CD4-positive, alpha-beta memory T cell (primary cell): ENCODE results near the gene DAW1. TPM values are rescaled to one million over a fixed set of nuclear protein-coding genes. Genes with fewer than 3 reads are reported as not detected.
A peak's percentile ranks its signal among the peaks of the same experiment; 100 is the strongest.

Experiments used
- CTCF ChIA-PET: fragments of 350-600 bp; sonication (Branson Sonifier 250); formaldehyde crosslinking; loops from one replicate; lab custom pipeline; 2021; ENCODE audit warnings: inconsistent platforms; ENCODE audit not compliant: partially characterized antibody; lab: Charles Lee
- POLR2A ChIA-PET: fragments of 350-600 bp; sonication (Branson Sonifier 250); formaldehyde crosslinking; loops from one replicate; lab custom pipeline; 2021; ENCODE audit not compliant: partially characterized antibody; lab: Charles Lee
- DNase-seq, 5 donors: peaks; one replicate each; pipeline versions ENCODE4 v3.0.0 to v3.0.0-alpha.2; 2020 to 2022; ENCODE audit warnings: mixed read lengths in 1 of 5
- H3K27ac ChIP-seq: one replicate; pipeline ENCODE4 v1.7.0; 2013; ENCODE audit warnings: low read depth, low read length
- H3K27me3 ChIP-seq: 2 replicates; pipeline ENCODE4 v1.7.0; 2013; ENCODE audit warnings: mild to moderate bottlenecking, low read length, moderate library complexity; ENCODE audit not compliant: insufficient read depth
- H3K36me3 ChIP-seq: 2 replicates; pipeline ENCODE4 v1.7.0; 2013; ENCODE audit warnings: mild to moderate bottlenecking, low read length, moderate library complexity; ENCODE audit not compliant: insufficient read depth
- H3K4me1 ChIP-seq: 2 replicates; pipeline ENCODE4 v1.7.0; 2013; ENCODE audit warnings: mild to moderate bottlenecking, low read length, moderate library complexity; ENCODE audit not compliant: insufficient read depth
- H3K4me3 ChIP-seq, 2 donors: one replicate each; pipeline ENCODE4 v1.7.0; 2013; ENCODE audit warnings: low read length in 2 of 2, mild to moderate bottlenecking in 1 of 2
- H3K9me3 ChIP-seq, 2 donors: one replicate each; pipeline ENCODE4 v1.7.0; 2013; ENCODE audit warnings: low read length in 2 of 2, control low read depth in 1 of 2; ENCODE audit not compliant: control insufficient read depth in 1 of 2
- H3K27ac Mint-ChIP-seq, 7 donors: one replicate each; pipeline ENCODE4 v1.8.0; 2020 to 2021; ENCODE audit warnings: mixed read lengths in 7 of 7, mild to moderate bottlenecking in 6 of 7, inconsistent platforms in 3 of 7, moderate library complexity in 3 of 7
- H3K27me3 Mint-ChIP-seq, 2 donors: one replicate each; pipeline ENCODE4 v1.8.0; 2020 to 2021; ENCODE audit warnings: mixed read lengths in 2 of 2
- H3K36me3 Mint-ChIP-seq, 2 donors: one replicate each; pipeline ENCODE4 v1.8.0; 2020 to 2021; ENCODE audit warnings: mixed read lengths in 2 of 2, inconsistent platforms in 1 of 2, mild to moderate bottlenecking in 1 of 2
- H3K4me1 Mint-ChIP-seq, 4 donors: one replicate each; pipeline ENCODE4 v1.8.0; 2020 to 2021; ENCODE audit warnings: mixed read lengths in 4 of 4, mild to moderate bottlenecking in 1 of 4
- H3K4me3 Mint-ChIP-seq, 8 donors: one replicate each; pipeline ENCODE4 v1.8.0; 2020 to 2021; ENCODE audit warnings: mixed read lengths in 8 of 8, mild to moderate bottlenecking in 7 of 8, moderate library complexity in 6 of 8, inconsistent platforms in 3 of 8
- H3K9me3 Mint-ChIP-seq, 8 donors: one replicate each; pipeline ENCODE4 v1.8.0; 2020 to 2021; ENCODE audit warnings: mixed read lengths in 8 of 8, mild to moderate bottlenecking in 5 of 8, inconsistent platforms in 3 of 8, moderate library complexity in 1 of 8
- intact Hi-C: fragments of 100-400 bp; cut with micrococcal nuclease; formaldehyde crosslinking; loops from one replicate; pipeline ENCODE4 v1.15.1; 2023
- polyA plus RNA-seq, 2 donors: library from polyadenylated mRNA; unstranded; fragments of 300-500 nt; fragmentation: Illumina TruSeq; gene quantifications; one replicate each; pipeline ENCODE4 v1.2.3, GENCODE V29; 2021
- total RNA-seq, 2 experiments: library from RNA; stranded (reverse); gene quantifications; one replicate each; pipeline ENCODE4 v1.2.3, GENCODE V29; 2021

Gene DAW1
- total and polyA plus RNA-seq, 4 experiments from 2014 or later, result not detected

DNA sequence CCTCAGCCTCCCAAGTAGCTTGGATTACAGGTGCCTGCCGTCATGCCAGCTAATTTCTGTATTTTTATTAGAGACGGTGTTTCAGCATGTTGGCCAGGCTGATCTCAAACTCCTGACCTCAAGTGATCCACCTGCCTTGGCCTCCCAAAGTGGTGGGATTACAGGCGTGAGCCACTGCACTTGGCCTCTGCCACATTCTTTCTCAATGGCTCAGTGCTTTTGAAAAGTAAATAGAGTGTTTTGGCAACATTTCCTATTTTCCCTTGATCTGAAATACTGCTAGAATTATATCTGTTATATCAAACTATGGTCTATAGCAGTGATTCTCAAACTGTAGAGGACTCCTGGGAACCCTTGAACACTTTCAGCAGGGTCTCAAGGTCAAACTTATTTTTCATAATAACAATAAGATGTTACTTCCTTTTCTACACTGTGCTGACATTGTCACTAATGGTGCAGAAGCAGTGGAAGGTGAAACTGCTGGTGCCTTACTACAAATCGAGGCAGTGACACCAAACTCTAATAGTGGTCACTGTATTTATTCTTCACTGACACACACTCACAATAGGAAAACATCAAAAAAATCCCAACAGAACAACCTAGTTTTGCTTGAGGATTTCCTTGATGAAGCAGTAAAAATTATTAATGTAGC is 10.6 kb downstream of the DAW1 start:
- intact Hi-C loops, result loop anchor here (10.0 kb wide), 1 partner anchor 397 kb away; no protein-coding TSS in a partner anchor
- H3K9me3 Mint-ChIP-seq, result no peaks in the 10 kb centered on the region
- Histone ChIP-seq H3K4me1 (no peaks in the 10 kb centered on the region), H3K4me3 (no peak overlapping the region), H3K27me3 (no peaks in the 10 kb centered on the region), H3K27ac (no peak overlapping the region), H3K36me3 (no peaks in the 10 kb centered on the region), H3K9me3 (no peaks in the 10 kb centered on the region)
- peaks cover 0 to 3% of the 10 kb centered on the region in 2 donors for H3K27me3 Mint-ChIP-seq
- CTCF ChIA-PET, result no interaction called here
- no peaks in the 10 kb centered on the region for H3K36me3 Mint-ChIP-seq
- no peak overlapping the region for H3K27ac Mint-ChIP-seq
- peak overlapping the region in 2 of 8 donors; percentile 36 to 57 for H3K4me3 Mint-ChIP-seq
- no peak for DNase-seq
- POLR2A ChIA-PET, result no interaction called here
- H3K4me1 Mint-ChIP-seq, result peaks cover 0 to 10% (median 1%) of the 10 kb centered on the region in 4 donors

DNA sequence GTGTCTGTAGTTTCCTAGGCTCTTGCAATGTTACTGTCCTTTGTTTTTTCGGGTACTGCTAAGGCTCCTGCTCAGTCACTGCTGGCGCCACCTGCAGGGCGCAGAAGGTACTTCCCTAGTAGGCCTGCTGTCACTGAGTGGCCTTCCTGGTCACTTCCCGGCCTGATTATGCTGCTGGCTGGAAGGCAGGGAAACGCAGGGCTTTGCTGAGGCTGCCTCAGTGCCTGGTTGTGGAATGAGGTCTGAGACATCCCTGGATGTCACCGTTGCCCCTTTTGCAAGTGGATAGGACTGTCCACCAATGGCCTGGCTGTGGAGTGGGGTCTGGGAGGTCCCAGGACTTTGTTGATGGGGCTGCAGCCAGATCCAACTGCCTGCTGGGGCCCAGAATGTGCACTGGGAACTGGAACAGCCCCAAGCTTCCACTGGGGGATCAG is 13.1 kb downstream of the DAW1 start:
- Histone ChIP-seq H3K36me3 (no peaks in the 10 kb centered on the region), H3K9me3 (no peaks in the 10 kb centered on the region), H3K27ac (no peak overlapping the region), H3K4me3 (no peak overlapping the region), H3K27me3 (no peaks in the 10 kb centered on the region), H3K4me1 (no peaks in the 10 kb centered on the region)
- H3K27ac Mint-ChIP-seq, result no peak overlapping the region
- H3K36me3 Mint-ChIP-seq, result no peaks in the 10 kb centered on the region
- peaks cover 0 to 3% of the 10 kb centered on the region in 2 donors for H3K27me3 Mint-ChIP-seq
- H3K4me1 Mint-ChIP-seq, result peaks cover 0 to 10% (median 1%) of the 10 kb centered on the region in 4 donors
- H3K9me3 Mint-ChIP-seq, result no peaks in the 10 kb centered on the region
- intact Hi-C loops, result loop anchor here (10.0 kb wide), 1 partner anchor 400 kb away; no protein-coding TSS in a partner anchor
- H3K4me3 Mint-ChIP-seq, result peak overlapping the region in 1 of 8 donors; percentile 12
- POLR2A ChIA-PET, result no interaction called here
- peak; percentile 36 to 49 (median 46) for DNase-seq
- CTCF ChIA-PET, result interaction anchor here (3.8 kb wide), 1 partner anchor 226 kb away, joined by 16 read pairs; no protein-coding TSS in a partner anchor

DNA sequence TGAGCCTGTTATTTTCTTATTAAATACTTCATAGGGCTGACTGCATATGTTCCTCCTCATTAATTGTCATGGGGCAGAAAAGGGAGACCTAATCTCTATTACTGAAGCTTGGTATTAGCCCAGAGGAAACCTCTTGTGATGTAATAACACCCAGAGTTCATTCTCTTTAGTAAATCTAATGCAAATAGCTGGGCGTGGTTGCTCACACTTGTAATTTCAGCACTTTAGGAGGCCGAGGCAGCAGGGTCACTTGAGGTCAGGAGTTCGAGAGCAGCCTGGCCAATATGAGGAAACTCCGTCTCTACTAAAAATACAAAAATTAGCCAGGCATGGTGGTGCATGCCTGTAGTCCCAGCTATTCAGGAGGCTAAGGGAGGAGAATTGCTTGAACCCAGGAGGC is 14.7 kb downstream of the DAW1 start:
- Histone ChIP-seq H3K4me3 (no peak overlapping the region), H3K27ac (no peak overlapping the region), H3K9me3 (no peaks in the 10 kb centered on the region), H3K27me3 (no peaks in the 10 kb centered on the region), H3K4me1 (no peaks in the 10 kb centered on the region), H3K36me3 (no peaks in the 10 kb centered on the region)
- POLR2A ChIA-PET, result no interaction called here
- H3K27me3 Mint-ChIP-seq, result peaks cover 0 to 1% of the 10 kb centered on the region in 2 donors
- H3K4me1 Mint-ChIP-seq, result peaks cover 0 to 10% (median 2%) of the 10 kb centered on the region in 4 donors
- CTCF ChIA-PET, result interaction anchor here (0.6 to 6.2 kb wide), 5 partner anchors 9 to 228 kb away, joined by 4 to 37 read pairs (median 5); no protein-coding TSS in a partner anchor
- intact Hi-C loops, result loop anchor here (10.0 kb wide), 1 partner anchor 401 kb away; no protein-coding TSS in a partner anchor
- no peak overlapping the region for H3K4me3 Mint-ChIP-seq
- no peaks in the 10 kb centered on the region for H3K36me3 Mint-ChIP-seq
- H3K9me3 Mint-ChIP-seq, result no peaks in the 10 kb centered on the region
- H3K27ac Mint-ChIP-seq, result no peak overlapping the region
- no peak for DNase-seq

DNA sequence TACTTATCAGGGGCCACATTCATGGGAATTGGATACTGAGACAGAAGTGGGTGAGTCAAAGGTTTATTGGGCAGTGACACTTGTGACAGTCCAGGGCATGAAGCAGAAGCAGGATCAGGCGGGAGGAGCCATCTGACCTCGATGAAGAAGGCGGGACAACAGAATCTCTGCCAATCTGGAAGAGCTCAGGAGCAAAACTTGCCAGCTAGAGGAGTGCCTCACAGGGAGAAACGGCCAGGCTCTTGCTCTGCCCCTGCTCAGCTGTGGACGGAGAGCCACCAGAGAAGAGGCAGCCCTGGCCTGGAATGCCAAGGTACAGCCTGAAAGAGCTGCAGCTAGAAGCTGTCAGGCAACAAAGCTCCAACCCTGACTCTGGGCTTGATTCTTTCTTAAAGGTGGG is 16.9 kb downstream of the DAW1 start:
- H3K4me1 ChIP-seq, result no peaks in the 10 kb centered on the region
- H3K27me3 Mint-ChIP-seq, result peaks cover 0 to 1% of the 10 kb centered on the region in 2 donors
- intact Hi-C loops, result loop anchor here (10.0 kb wide), 1 partner anchor 403 kb away; no protein-coding TSS in a partner anchor

DNA sequence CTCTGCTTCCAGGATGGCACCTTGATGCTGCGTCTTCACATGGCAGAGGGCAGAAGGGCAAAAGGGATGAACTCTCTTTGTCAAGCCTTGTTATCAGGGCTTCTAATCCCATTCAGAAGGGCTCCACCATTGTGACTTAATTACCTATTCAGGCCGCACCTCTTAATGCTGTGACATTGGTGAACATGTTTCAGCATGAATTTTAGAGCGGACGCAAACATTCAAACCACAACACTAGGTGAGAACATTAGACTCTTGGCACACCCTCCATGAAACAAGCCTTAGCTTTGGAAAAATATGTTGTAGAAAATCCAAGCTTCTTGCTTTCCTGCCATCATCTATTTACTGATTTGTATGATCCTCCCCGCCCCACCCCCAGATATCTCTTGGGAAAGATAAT is 17.9 kb downstream of the DAW1 start:
- DNase-seq, result no peak
- no peaks in the 10 kb centered on the region for H3K9me3 Mint-ChIP-seq
- Histone ChIP-seq H3K27ac (no peak overlapping the region), H3K4me1 (no peaks in the 10 kb centered on the region), H3K36me3 (no peaks in the 10 kb centered on the region), H3K27me3 (no peaks in the 10 kb centered on the region), H3K4me3 (no peak overlapping the region), H3K9me3 (no peaks in the 10 kb centered on the region)
- CTCF ChIA-PET, result interaction anchor here (0.9 to 6.2 kb wide), 10 partner anchors 10 to 1384 kb away, joined by 3 to 37 read pairs (median 6); partner anchors contain the start of gene DAW1
- H3K27me3 Mint-ChIP-seq, result peaks cover 0 to 1% of the 10 kb centered on the region in 2 donors
- POLR2A ChIA-PET, result no interaction called here
- no peak overlapping the region for H3K4me3 Mint-ChIP-seq
- no peak overlapping the region for H3K27ac Mint-ChIP-seq
- no peaks in the 10 kb centered on the region for H3K36me3 Mint-ChIP-seq
- intact Hi-C loops, result loop anchor here (10.0 kb wide), 1 partner anchor 405 kb away; no protein-coding TSS in a partner anchor
- H3K4me1 Mint-ChIP-seq, result peaks cover 0 to 1% (median under 1%) of the 10 kb centered on the region in 4 donors

More for the DNA sequence above, 16.9 kb downstream of the DAW1 start:
- Mint-ChIP-seq H3K4me3 (no peak overlapping the region), H3K27ac (no peak overlapping the region), H3K36me3 (no peaks in the 10 kb centered on the region), H3K9me3 (no peaks in the 10 kb centered on the region), H3K4me1 (peaks cover 0 to 3% (median under 1%) of the 10 kb centered on the region in 4 donors)
- CTCF ChIA-PET, result interaction anchor here (0.8 to 6.2 kb wide), 7 partner anchors 11 to 1385 kb away, joined by 3 to 37 read pairs (median 5); no protein-coding TSS in a partner anchor
- no peak overlapping the region for H3K27ac ChIP-seq
- no peak overlapping the region for H3K4me3 ChIP-seq
- H3K27me3 ChIP-seq, result no peaks in the 10 kb centered on the region
- H3K36me3 ChIP-seq, result no peaks in the 10 kb centered on the region
- H3K9me3 ChIP-seq, result no peaks in the 10 kb centered on the region
- no peak for DNase-seq
- POLR2A ChIA-PET, result no interaction called here

DNA sequence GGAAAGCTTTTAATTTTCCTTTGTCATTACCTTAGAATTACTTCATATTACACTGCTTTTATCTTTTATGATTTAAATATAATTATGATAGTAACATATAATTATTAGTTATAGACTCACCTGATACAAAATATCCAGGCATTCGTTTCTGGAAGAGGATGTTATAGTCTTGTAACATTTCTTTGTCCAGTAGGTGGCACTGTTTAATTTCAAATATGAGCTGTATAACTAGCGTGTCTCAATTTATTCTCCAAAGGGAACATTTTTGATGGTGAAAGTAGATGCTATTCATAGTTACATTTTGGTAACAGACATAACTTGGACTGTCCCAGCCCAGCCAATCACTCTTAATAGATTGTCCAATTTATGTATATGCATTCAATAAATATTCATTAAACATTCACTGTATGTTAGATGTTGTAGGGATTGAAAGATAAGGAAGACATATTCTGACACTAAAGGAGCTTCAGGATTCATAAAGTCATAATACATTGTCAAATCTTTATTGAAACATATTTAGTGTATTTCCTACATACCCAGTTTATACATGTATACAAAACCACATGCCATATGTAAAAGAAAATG is 19.2 kb downstream of the DAW1 start:
- no peaks in the 10 kb centered on the region for H3K4me1 ChIP-seq
- no peaks in the 10 kb centered on the region for H3K36me3 ChIP-seq
- POLR2A ChIA-PET, result no interaction called here
- Mint-ChIP-seq H3K4me1 (peaks cover 0 to 1% (median 0%) of the 10 kb centered on the region in 4 donors), H3K9me3 (no peaks in the 10 kb centered on the region), H3K27ac (no peak overlapping the region), H3K27me3 (peaks cover 2 to 4% of the 10 kb centered on the region in 2 donors), H3K36me3 (no peaks in the 10 kb centered on the region), H3K4me3 (no peak overlapping the region)
- H3K9me3 ChIP-seq, result no peaks in the 10 kb centered on the region
- H3K27me3 ChIP-seq, result no peaks in the 10 kb centered on the region
- no peak overlapping the region for H3K27ac ChIP-seq
- CTCF ChIA-PET, result interaction anchor here (0.8 to 6.2 kb wide), 18 partner anchors 9 to 1819 kb away, joined by 3 to 37 read pairs (median 5); partner anchors contain the start of gene DAW1
- intact Hi-C loops, result loop anchor here (5.0 kb wide), 1 partner anchor 1697 kb away; no protein-coding TSS in a partner anchor
- peak in 4 of 5 donors; percentile 11 to 41 (median 20) for DNase-seq
- no peak overlapping the region for H3K4me3 ChIP-seq

DNA sequence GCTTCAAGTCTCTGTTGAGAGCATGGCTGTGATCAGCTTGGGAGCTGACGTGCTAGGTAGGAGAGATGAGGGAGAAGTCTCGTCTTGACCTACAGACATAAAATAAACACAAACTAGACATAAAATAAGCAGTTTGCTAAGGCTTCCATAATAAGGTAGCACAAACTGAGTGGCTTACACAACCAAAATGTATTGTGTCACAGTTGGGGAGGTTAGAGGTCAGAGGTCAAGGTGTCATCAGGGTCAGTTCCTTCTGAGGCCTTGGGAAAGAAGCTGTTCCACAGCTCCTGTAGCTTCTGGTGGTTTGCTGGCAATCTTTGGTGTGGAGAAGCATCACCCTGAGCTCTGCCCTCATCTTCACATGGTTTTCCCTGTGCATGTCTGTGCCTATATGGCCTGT is 20.2 kb downstream of the DAW1 start:
- Mint-ChIP-seq H3K27ac (no peak overlapping the region), H3K4me3 (no peak overlapping the region), H3K27me3 (peaks cover 2 to 6% of the 10 kb centered on the region in 2 donors), H3K36me3 (no peaks in the 10 kb centered on the region), H3K4me1 (peaks cover 0 to 1% (median 0%) of the 10 kb centered on the region in 4 donors), H3K9me3 (no peaks in the 10 kb centered on the region)
- H3K27ac ChIP-seq, result no peak overlapping the region
- no peaks in the 10 kb centered on the region for H3K9me3 ChIP-seq
- H3K27me3 ChIP-seq, result no peaks in the 10 kb centered on the region
- H3K36me3 ChIP-seq, result no peaks in the 10 kb centered on the region
- POLR2A ChIA-PET, result no interaction called here
- CTCF ChIA-PET, result interaction anchor here (1.2 to 6.2 kb wide), 7 partner anchors 8 to 233 kb away, joined by 3 to 37 read pairs (median 7); partner anchors contain the start of gene DAW1
- no peak for DNase-seq
- no peak overlapping the region for H3K4me3 ChIP-seq
- intact Hi-C loops, result loop anchor here (5.0 kb wide), 1 partner anchor 1696 kb away; no protein-coding TSS in a partner anchor
- no peaks in the 10 kb centered on the region for H3K4me1 ChIP-seq
